HG03432 (cell line): ENCODE measurements around the gene ARAP3.
A peak's percentile ranks its signal among the peaks of the same experiment; 100 is the strongest.
"Not testable (repeated sequence)": the region's sequence is repeated elsewhere in the genome, so short reads cannot be mapped to it uniquely, and the experiment has no call there.

Source experiments
- ATAC-seq: cut with Tn5 transposase; IDR thresholded peaks from one replicate; pipeline ENCODE4 v1.9.1; 2021; ENCODE audit warnings: mild to moderate bottlenecking, moderate library complexity; ENCODE audit not compliant: unreplicated experiment

The ARAP3 gene

DNA sequence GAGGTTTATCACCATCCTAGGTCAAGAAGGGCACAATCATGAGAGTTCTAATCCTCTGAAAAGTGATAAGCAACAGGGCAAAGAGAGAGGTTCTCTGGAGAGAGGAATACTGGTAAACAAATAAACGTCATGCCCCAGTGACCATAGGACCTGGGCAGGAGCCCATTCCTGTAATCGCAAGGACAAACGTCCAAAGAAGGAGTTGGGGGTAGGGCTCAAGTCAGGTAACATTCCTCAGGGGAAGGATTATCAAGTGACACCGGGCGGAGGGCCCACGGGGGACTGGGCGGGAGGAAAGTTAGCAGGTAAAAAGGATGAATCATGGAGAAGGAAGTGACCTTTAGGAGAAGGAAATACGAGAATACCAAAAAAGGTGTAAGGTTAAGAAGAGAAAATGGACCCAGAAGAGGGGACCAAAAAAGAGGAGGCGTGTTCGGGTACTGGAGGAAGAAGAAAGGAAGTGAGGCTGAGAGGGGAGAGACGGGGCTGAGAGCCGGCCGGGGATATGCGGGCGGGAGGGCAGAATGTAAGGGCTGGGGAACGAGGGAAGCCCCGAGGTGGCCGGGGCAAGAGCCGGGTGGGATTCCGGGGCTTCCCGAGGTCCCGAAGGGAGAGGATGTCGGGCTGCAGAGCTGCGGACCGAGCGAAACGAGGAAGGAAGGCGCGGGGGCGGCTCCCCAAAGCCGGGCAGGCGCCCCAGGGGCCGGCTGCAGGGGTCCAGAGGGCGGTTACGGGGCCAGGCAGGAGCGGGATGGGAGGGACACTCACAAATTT is 63.8 kb downstream of the ARAP3 start:
- ATAC-seq: peak; percentile 33

- no peak for ATAC-seq
Observed at GRCh38 chr5:141617682-141618029, 64.4 kb downstream of the ARAP3 start.

GRCh38 chr5:141617128-141617527 is 64.9 kb downstream of the ARAP3 start:
- no peak for ATAC-seq

GRCh38 chr5:141615991-141616720 is 65.9 kb downstream of the ARAP3 start:
- no peak for ATAC-seq

DNA sequence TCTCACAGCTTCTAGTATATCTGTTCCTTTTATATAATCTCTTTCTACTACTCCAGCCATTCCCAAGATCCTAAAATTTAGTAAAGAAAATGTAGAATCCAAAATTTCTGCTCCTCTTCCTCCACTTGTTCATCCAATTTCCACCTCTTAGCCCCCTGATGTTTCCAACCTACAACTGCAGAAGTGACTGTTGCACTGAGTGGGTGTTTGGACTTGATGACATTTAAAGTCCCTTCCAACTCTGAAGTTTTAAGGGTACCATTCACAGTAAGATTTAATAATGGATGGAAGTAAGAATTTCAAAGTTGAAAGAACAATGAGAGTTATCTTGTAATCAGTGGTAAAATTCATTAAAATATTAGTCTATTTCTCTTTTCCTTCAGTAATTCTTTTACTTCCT is 68.7 kb downstream of the ARAP3 start:
- ATAC-seq: no peak

DNA sequence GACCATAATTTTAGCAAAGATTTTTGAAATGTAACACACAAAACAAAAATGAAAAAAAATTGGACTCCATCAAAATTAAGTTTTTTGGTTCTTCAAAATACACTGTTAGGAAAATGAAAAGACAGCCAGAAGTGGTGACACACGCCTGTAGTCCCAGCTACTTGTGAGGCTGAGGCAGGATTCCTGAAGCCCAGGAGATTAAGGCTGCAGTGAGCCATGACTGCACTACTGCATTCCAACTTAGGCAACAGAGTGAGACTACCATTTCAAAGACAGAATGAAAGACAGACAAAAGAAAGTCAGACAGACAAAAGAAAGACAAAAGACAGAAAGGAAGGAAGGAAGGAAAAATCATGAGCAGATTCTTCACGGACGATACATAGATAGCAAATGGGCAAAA is 70.7 kb downstream of the ARAP3 start:
- no peak for ATAC-seq

DNA sequence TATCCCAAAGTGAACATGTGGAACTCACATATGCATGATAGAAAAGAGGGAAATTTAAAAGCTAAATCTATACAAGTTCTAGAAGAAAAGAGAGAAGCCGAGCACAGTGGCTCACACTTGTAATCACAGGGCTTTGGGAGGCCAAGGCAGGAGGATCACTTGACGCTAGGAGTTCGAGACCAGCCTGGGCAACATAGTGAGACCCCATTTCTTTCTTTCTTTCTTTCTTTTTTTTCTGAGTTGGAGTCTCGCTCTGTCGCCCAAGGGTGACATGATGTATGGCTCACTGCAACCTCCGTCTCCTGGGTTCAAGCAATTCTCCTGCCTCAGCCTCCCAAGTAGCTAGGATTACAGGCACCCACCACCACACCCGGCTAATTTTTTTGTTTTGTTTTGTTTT is 72.1 kb downstream of the ARAP3 start:
- ATAC-seq: not testable (repeated sequence)

DNA sequence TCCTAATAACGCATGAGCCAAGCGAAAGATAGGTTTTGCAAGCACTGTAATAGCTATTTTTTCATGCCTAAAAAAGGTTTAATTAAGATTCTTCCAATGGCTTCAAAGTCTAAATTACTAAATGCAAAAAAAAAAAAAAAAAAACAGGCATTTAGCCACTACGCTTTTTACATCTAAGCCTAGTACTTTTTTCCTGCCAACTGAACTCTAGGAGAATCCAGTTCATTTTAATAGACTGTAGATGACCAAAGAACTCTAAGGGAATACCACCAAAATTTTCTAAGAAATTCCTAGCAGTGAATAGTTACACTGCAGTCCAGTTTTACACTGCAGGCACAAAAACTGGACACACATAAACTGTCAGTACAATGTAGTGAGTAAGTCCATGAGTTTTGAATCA is 73.0 kb downstream of the ARAP3 start:
- ATAC-seq: no peak

DNA sequence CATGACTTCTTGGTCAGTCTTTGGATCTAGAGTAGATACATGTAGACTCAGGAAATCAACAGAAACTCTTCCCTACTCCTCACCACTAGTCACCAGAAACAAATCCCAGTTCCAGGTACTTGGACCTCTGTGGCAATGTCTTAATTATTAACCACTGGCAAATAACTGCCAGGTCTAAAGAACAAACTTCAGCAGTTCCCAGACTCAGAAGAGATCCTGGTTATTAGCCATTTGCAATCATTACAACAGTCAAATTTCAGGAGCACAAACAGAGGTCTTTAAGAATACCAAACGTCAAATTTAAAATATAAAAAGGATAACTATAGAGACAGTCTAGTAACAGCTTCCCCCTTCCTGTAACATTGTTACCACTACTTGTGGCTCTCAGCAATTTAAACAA is 73.5 kb downstream of the ARAP3 start:
- no peak for ATAC-seq

DNA sequence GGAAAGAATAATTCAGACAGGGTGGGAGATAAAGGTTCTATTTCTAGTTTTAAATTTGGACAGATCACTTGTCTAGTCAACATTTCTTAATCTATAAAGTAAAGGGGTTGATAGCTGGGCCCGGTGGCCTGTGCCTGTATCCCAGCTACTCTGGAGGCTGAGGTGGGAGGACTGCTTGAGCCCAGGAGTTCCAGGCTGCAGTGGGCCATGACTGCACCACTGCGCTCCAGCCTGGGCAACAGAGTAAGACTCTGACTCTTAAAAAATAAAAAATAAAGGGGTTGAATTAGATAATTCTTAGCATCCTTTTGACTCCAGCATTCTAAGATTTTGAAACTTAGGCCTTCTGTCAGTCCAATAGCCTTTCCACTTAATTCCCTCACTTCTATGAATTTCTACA is 74.0 kb downstream of the ARAP3 start:
- no peak for ATAC-seq

- ATAC-seq: peak; percentile 96
Observed at GRCh38 chr5:141605523-141606277, 76.3 kb downstream of the ARAP3 start.

DNA sequence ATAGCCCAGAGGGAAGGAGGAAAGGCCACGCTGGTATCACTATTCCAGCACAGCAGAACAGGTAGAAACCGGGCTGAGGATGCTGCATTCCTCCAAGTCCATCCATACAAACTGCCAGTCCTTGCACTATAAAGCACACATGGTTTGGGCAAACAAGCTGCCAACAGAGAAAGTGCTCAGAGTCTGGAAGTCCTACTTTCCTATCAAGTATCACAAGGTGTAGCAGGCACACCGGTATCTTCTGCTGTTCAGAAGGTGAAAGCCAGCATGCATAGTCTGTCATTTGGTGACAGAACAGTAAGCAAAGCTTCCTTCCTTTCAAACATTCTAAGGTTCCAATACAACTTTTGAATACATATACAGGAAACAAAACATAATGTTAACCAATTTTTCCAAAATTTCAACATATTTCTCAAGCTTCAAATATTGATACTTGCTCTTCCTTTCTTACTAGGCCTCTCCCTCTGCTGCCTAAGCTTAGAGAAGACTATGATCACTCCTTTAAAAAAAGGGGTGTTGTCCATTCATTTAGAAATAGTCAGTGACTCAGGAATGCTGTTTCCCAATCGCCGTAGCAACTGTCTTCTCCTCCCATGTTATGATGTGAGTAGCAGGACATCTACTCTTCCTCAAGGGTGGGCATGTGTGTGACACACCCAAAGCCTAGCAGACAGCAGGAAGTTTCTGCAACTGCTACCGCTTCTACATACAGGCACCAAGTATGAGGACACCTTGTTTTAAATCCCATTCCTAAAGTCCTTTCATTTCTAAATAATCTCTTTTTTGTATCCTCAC is 77.9 kb downstream of the ARAP3 start:
- no peak for ATAC-seq
